Neuronal stem cell (in vitro differentiated cells): ENCODE measurements around the gene FH.

Source experiments
- DNase-seq: peaks from one replicate; pipeline ENCODE4 v3.0.0-alpha.2; 2013; ENCODE audit warnings: low spot score
- H2AFZ ChIP-seq: one replicate; pipeline ENCODE4 v1.6.1; 2013; ENCODE audit warnings: mild to moderate bottlenecking, low read length, inconsistent platforms
- H2AK5ac ChIP-seq: 2 replicates; pipeline ENCODE4 v1.6.1; 2013; ENCODE audit warnings: low read depth, mild to moderate bottlenecking, inconsistent platforms, low read length, moderate library complexity, mixed read lengths
- H2BK120ac ChIP-seq: 2 replicates; pipeline ENCODE4 v1.6.1; 2013; ENCODE audit warnings: low read depth, mild to moderate bottlenecking, inconsistent platforms, low read length, moderate library complexity, mixed read lengths
- H2BK12ac ChIP-seq: one replicate; pipeline ENCODE4 v1.6.1; 2013; ENCODE audit warnings: low read length, inconsistent platforms
- H2BK15ac ChIP-seq: 2 replicates; pipeline ENCODE4 v1.6.1; 2013; ENCODE audit warnings: mild to moderate bottlenecking, low read length, inconsistent platforms, mixed read lengths
- H2BK5ac ChIP-seq: one replicate; pipeline ENCODE4 v1.6.1; 2013; ENCODE audit warnings: inconsistent platforms, mild to moderate bottlenecking, low read length, moderate library complexity
- H3K14ac ChIP-seq: one replicate; pipeline ENCODE4 v1.6.1; 2013; ENCODE audit warnings: low read length, inconsistent platforms
- H3K18ac ChIP-seq: 2 replicates; pipeline ENCODE4 v1.6.1; 2013; ENCODE audit warnings: low read length, inconsistent platforms
- H3K23ac ChIP-seq: 2 replicates; pipeline ENCODE4 v1.6.1; 2013; ENCODE audit warnings: low read depth, mild to moderate bottlenecking, mixed read lengths, low read length, inconsistent platforms; ENCODE audit not compliant: poor library complexity
- H3K27ac ChIP-seq: replicated peaks from 3 replicates; pipeline ENCODE4 v1.5.1; 2013; ENCODE audit warnings: low read length, inconsistent platforms
- H3K27me3 ChIP-seq, 3 experiments: 2 replicates each; pipeline ENCODE4 v1.6.1; 2013; ENCODE audit warnings: low read length in 3 of 3, mild to moderate bottlenecking in 2 of 3, inconsistent platforms in 1 of 3, low read depth in 1 of 3, mixed read lengths in 1 of 3, moderate library complexity in 1 of 3; ENCODE audit not compliant: control insufficient read depth in 3 of 3, insufficient read depth in 3 of 3
- H3K36me3 ChIP-seq, 2 donors: replicated peaks in 1 of 2; 2 replicates each; pipeline ENCODE4 v1.6.1; 2013; ENCODE audit warnings: low read length in 2 of 2; ENCODE audit not compliant: control insufficient read depth in 2 of 2, insufficient read depth in 2 of 2
- H3K4ac ChIP-seq: 2 replicates; pipeline ENCODE4 v1.6.1; 2013; ENCODE audit warnings: inconsistent platforms, mild to moderate bottlenecking, low read length, moderate library complexity
- H3K4me1 ChIP-seq, 2 donors: 1 replicate in 1 of 2; 2 replicates in 1 of 2; pipeline ENCODE4 v1.6.1; 2013; ENCODE audit warnings: low read length in 2 of 2, low read depth in 1 of 2; ENCODE audit not compliant: control insufficient read depth in 2 of 2, insufficient read depth in 1 of 2
- H3K4me2 ChIP-seq: one replicate; pipeline ENCODE4 v1.6.1; 2013; ENCODE audit warnings: mild to moderate bottlenecking, low read length, inconsistent platforms; ENCODE audit not compliant: insufficient read depth, poor library complexity, severe bottlenecking
- H3K4me3 ChIP-seq, 2 donors: 2 replicates each; pipeline ENCODE4 v1.5.1; 2013; ENCODE audit warnings: low read length in 2 of 2, mild to moderate bottlenecking in 2 of 2, inconsistent platforms in 1 of 2, moderate library complexity in 1 of 2
- H3K79me1 ChIP-seq: one replicate; pipeline ENCODE4 v1.6.1; 2013; ENCODE audit warnings: low read depth, mild to moderate bottlenecking, inconsistent platforms, low read length, moderate library complexity
- H3K9ac ChIP-seq: one replicate; pipeline ENCODE4 v1.6.1; 2013; ENCODE audit warnings: mild to moderate bottlenecking, low read depth, low read length, inconsistent platforms; ENCODE audit not compliant: poor library complexity
- H3K9me3 ChIP-seq, 2 donors: replicated peaks in 1 of 2; 2 replicates each; pipeline versions ENCODE3 to v1.6.1; 2013; ENCODE audit warnings: low read length in 2 of 2, mild to moderate bottlenecking in 2 of 2, inconsistent platforms in 1 of 2, low read depth in 1 of 2, mixed read lengths in 1 of 2, moderate library complexity in 1 of 2; ENCODE audit not compliant: control insufficient read depth in 2 of 2, insufficient read depth in 1 of 2
- H4K8ac ChIP-seq: one replicate; pipeline ENCODE4 v1.6.1; 2013; ENCODE audit warnings: low read depth, mild to moderate bottlenecking, inconsistent platforms, low read length, moderate library complexity
- H4K91ac ChIP-seq: one replicate; pipeline ENCODE4 v1.6.1; 2013; ENCODE audit warnings: low read length, low read depth, mild to moderate bottlenecking, inconsistent platforms; ENCODE audit not compliant: poor library complexity
- WGBS, 2 donors: extraction: QIAGEN DNeasy Blood & Tissue Kit; methylation state at CpG; one replicate each; pipeline ENCODE4 v1.1.7; 2013; ENCODE audit warnings: missing lambda C conversion rate in 2 of 2, mixed read lengths in 1 of 2; ENCODE audit not compliant: insufficient read length in 2 of 2, insufficient replicate concordance in 1 of 2; ENCODE audit errors: extremely low coverage in 2 of 2; 5-methylcytosine and 5-hydroxymethylcytosine counted together

Gene FH

DNA sequence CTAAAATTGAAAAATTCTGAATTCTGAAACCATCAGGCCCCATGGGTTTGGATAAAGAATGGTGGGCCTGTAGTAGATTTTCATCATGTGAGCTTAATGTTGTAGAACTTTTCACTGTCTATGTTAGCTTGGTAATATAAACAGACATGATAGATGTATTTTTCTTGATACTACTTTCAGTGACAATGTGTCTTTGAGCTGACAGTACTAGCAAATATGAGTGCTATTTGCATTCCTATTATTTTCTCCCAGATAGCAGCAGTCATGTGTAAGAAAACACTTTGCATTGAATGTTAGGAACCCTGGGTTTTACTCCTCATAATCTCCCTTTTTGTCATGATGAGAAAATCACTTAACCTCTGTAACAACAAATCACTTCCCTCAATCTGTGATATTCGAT lies 30.8 kb upstream of the FH start:
- Histone ChIP-seq H2AFZ (no peak overlapping the region), H3K18ac (no peak overlapping the region), H3K27ac (no peak overlapping the region), H3K9me3 (no peaks in the 10 kb centered on the region), H3K4me1 (peaks cover 0 to 3% of the 10 kb centered on the region in 2 donors), H2BK5ac (no peak overlapping the region), H3K9ac (no peak overlapping the region), H3K4me2 (no peak overlapping the region), H2AK5ac (no peak overlapping the region), H3K27me3 (no peaks in the 10 kb centered on the region), H2BK120ac (no peak overlapping the region), H2BK15ac (no peak overlapping the region), H4K91ac (no peak overlapping the region), H3K36me3 (no peaks in the 10 kb centered on the region), H3K79me1 (no peaks in the 10 kb centered on the region), H3K23ac (no peak overlapping the region), H3K4ac (no peak overlapping the region), H3K14ac (no peak overlapping the region), H2BK12ac (no peak overlapping the region), H4K8ac (no peak overlapping the region), H3K4me3 (no peak overlapping the region)
- DNase-seq = no peak
- WGBS, 2 donors = no CpG with 5 or more reads among the region's 1 CpG

DNA sequence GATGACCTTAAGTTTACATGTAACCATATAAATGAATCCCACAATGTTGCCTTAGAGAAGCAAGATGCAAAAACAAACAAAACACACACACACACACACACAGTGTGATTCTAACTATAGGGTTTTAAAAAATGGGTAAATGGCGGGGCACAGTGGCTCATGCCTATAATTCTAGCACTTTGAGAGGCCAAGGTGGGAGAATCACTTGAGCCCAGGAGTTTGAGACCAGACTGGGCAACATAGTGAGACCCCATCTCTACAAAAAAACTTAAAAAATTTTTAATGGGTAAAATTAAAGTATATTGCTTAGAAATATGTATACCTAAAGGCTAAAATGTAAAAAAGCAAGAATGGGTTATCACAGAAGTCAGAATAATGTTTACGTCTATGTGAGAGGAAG lies 28.5 kb upstream of the FH start:
- Histone ChIP-seq H3K4ac (no peak overlapping the region), H3K14ac (no peak overlapping the region), H2BK120ac (no peak overlapping the region), H3K9ac (no peak overlapping the region), H2AFZ (no peak overlapping the region), H2AK5ac (no peak overlapping the region), H3K79me1 (no peaks in the 10 kb centered on the region), H2BK12ac (no peak overlapping the region), H4K8ac (no peak overlapping the region), H3K4me3 (no peak overlapping the region), H2BK15ac (no peak overlapping the region), H3K4me2 (no peak overlapping the region), H3K27ac (no peak overlapping the region), H3K23ac (no peak overlapping the region), H3K36me3 (no peaks in the 10 kb centered on the region), H4K91ac (no peak overlapping the region), H3K27me3 (peaks cover 0 to 6% (median 0%) of the 10 kb centered on the region in 3 experiments), H3K18ac (no peak overlapping the region), H3K9me3 (no peaks in the 10 kb centered on the region), H3K4me1 (peaks cover 0 to 3% of the 10 kb centered on the region in 2 donors), H2BK5ac (no peak overlapping the region)
- WGBS, 2 donors = no CpG with 5 or more reads among the region's 2 CpGs
- DNase-seq = no peak

DNA sequence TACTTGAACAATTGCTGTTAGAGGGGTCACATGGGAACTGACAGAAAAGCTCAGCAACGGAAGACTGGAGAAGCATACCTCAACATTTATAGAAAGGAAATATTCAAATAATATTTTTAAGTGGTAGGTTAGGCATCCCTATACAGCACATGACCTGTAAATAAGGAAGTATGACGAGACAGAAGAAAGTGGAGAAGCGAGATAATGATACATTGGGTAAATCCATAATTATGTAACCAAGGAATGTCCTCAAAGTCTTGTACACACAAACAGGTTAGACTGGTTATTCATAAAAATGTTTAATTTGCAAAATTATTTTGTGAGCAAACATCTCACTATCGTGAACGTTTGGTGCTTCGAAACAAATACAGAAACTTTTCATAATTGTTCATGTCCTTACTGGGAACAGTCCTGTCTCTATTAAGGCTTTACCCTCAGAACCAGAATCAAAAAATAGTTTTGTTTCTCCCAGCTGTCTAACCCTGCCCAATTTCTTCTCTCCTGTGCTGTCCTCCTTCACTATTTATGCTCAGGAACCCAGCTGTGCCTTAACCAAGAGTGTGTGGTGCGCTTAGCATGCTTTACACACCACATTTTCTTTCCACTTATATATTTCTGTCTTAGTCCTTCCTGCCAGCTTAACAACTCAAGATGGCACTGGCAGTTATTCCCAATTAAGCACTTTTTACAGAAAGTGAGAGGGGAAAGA lies 22.8 kb upstream of the FH start:
- H3K79me1 ChIP-seq = no peaks in the 10 kb centered on the region
- no CpG with 5 or more reads among the region's 7 CpGs for WGBS, 2 donors
- H3K36me3 ChIP-seq = no peaks in the 10 kb centered on the region
- H2BK120ac ChIP-seq = no peak overlapping the region
- peaks cover 0 to 11% (median 0%) of the 10 kb centered on the region in 3 experiments for H3K27me3 ChIP-seq
- no peak overlapping the region for H3K4me2 ChIP-seq
- no peak overlapping the region for H4K8ac ChIP-seq
- H3K14ac ChIP-seq = no peak overlapping the region
- H3K4me3 ChIP-seq = no peak overlapping the region
- H4K91ac ChIP-seq = no peak overlapping the region
- no peak overlapping the region for H3K18ac ChIP-seq
- H2BK15ac ChIP-seq = no peak overlapping the region
- H3K4me1 ChIP-seq = no peaks in the 10 kb centered on the region
- H3K4ac ChIP-seq = no peak overlapping the region
- H2BK5ac ChIP-seq = no peak overlapping the region
- no peaks in the 10 kb centered on the region for H3K9me3 ChIP-seq
- no peak overlapping the region for H2AFZ ChIP-seq
- no peak overlapping the region for H2BK12ac ChIP-seq
- DNase-seq = no peak
- H3K23ac ChIP-seq = no peak overlapping the region
- no peak overlapping the region for H3K9ac ChIP-seq
- H3K27ac ChIP-seq = no peak overlapping the region
- H2AK5ac ChIP-seq = no peak overlapping the region

DNA sequence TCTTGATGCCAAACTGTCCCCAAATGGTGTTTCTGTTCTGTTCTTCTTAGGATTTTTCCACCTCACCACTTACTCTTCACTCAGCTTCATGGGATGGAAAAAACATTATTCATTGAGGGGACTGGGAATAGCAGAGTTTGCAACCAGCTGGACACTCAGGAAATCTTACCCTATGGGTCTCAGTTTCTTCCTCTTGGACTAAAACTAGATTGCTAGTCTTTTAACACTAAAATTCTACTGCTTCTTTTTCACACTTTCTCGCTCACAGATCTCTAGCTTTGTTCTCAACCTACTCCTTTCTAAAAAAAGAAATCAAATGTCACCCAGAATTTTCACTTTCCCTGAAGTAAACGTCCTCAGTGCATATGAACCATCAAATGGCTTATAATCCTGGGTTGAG lies 17.4 kb upstream of the FH start:
- no peak overlapping the region for H2BK5ac ChIP-seq
- H3K23ac ChIP-seq = no peak overlapping the region
- no peak overlapping the region for H2BK120ac ChIP-seq
- H4K91ac ChIP-seq = no peak overlapping the region
- no peaks in the 10 kb centered on the region for H3K9me3 ChIP-seq
- H3K4me1 ChIP-seq = no peaks in the 10 kb centered on the region
- H2BK15ac ChIP-seq = no peak overlapping the region
- H4K8ac ChIP-seq = no peak overlapping the region
- peaks cover 0 to 23% (median 0%) of the 10 kb centered on the region in 3 experiments for H3K27me3 ChIP-seq
- WGBS, 2 donors = no CpG with 5 or more reads among the region's 2 CpGs
- H3K36me3 ChIP-seq = no peaks in the 10 kb centered on the region
- H2BK12ac ChIP-seq = no peak overlapping the region
- H3K18ac ChIP-seq = no peak overlapping the region
- H3K4ac ChIP-seq = no peak overlapping the region
- H3K9ac ChIP-seq = no peak overlapping the region
- H3K14ac ChIP-seq = no peak overlapping the region
- no peak overlapping the region for H3K27ac ChIP-seq
- no peak overlapping the region for H2AK5ac ChIP-seq
- no peaks in the 10 kb centered on the region for H3K79me1 ChIP-seq
- no peak overlapping the region for H2AFZ ChIP-seq
- no peak for DNase-seq
- H3K4me2 ChIP-seq = no peak overlapping the region
- H3K4me3 ChIP-seq = no peak overlapping the region
